ENCODE measurements around the gene WNT3A.

DNA sequence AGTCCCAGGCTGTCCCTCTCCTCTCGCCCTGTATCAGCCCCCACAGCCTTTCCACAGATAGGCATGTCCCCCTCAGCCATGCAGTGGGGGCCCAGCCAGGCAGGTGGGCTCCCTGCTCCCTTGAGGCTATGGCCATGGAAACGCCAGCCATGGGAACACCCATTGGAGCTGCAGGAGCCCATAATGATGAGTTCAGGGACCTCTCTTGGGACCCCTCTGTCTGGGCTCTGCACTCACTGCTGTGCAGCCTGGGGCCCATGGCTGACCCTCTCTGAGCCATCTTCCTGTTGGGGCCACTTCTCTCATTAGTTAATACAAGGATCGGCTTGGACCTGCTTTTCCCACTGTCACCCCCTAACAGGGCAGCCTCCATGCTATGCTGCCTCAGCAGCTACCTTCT, 33.2 kb downstream of the WNT3A start:
- TF ChIP-seq BHLHE40 (IDR thresholded peaks at IDR 0.05; ENCODE audit: low read depth, low read length) (no peak), CEBPB (IDR thresholded peaks at IDR 0.05; ENCODE audit: low read depth, low read length) (no peak), RAD21 (IDR thresholded peaks at IDR 0.05; ENCODE audit: low read length) (no peak), CHD1 (IDR thresholded peaks at IDR 0.05; ENCODE audit: low read depth, low read length) (no peak), RFX5 (IDR thresholded peaks at IDR 0.05; ENCODE audit: low read depth, low read length) (no peak)
- TF ChIP-seq, protein P1, sequence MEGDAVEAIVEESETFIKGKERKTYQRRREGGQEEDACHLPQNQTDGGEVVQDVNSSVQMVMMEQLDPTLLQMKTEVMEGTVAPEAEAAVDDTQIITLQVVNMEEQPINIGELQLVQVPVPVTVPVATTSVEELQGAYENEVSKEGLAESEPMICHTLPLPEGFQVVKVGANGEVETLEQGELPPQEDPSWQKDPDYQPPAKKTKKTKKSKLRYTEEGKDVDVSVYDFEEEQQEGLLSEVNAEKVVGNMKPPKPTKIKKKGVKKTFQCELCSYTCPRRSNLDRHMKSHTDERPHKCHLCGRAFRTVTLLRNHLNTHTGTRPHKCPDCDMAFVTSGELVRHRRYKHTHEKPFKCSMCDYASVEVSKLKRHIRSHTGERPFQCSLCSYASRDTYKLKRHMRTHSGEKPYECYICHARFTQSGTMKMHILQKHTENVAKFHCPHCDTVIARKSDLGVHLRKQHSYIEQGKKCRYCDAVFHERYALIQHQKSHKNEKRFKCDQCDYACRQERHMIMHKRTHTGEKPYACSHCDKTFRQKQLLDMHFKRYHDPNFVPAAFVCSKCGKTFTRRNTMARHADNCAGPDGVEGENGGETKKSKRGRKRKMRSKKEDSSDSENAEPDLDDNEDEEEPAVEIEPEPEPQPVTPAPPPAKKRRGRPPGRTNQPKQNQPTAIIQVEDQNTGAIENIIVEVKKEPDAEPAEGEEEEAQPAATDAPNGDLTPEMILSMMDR (conservative IDR thresholded peaks at IDR 0.05; ENCODE audit: low read depth, low read length): no peak
- TF ChIP-seq, protein P2, sequence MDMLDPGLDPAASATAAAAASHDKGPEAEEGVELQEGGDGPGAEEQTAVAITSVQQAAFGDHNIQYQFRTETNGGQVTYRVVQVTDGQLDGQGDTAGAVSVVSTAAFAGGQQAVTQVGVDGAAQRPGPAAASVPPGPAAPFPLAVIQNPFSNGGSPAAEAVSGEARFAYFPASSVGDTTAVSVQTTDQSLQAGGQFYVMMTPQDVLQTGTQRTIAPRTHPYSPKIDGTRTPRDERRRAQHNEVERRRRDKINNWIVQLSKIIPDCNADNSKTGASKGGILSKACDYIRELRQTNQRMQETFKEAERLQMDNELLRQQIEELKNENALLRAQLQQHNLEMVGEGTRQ (IDR thresholded peaks at IDR 0.05; ENCODE audit: low read depth, low read length): no peak
